Adrenal gland (tissue), 5 donors: Measurements from ENCODE around the gene HDHD5.

ENCODE experiments used
- POLR2A ChIP-seq, 2 donors: fragments of 450-650 bp; IDR thresholded peaks; one replicate each; pipeline ENCODE4 v1.6.1; 2017; ENCODE audit warnings: antibody characterized with exemption in 2 of 2, mild to moderate bottlenecking in 2 of 2, moderate library complexity in 1 of 2
- TF ChIP-seq, protein P1 (sequence below), 6 experiments: fragments of 450-650 bp in 4 of 6; fragments of 200-600 bp in 2 of 6; sonication (generic) in 1 of 6; IDR thresholded peaks; 1 replicate in 5 of 6; 2 replicates in 1 of 6; pipeline versions ENCODE4 v1.5.1 to v1.8.0; 2016 to 2021; ENCODE audit warnings: antibody characterized with exemption in 6 of 6, mild to moderate bottlenecking in 2 of 6, moderate library complexity in 1 of 6
- donor health status: DM: no; HTN: no; CAD: no.

DNA sequence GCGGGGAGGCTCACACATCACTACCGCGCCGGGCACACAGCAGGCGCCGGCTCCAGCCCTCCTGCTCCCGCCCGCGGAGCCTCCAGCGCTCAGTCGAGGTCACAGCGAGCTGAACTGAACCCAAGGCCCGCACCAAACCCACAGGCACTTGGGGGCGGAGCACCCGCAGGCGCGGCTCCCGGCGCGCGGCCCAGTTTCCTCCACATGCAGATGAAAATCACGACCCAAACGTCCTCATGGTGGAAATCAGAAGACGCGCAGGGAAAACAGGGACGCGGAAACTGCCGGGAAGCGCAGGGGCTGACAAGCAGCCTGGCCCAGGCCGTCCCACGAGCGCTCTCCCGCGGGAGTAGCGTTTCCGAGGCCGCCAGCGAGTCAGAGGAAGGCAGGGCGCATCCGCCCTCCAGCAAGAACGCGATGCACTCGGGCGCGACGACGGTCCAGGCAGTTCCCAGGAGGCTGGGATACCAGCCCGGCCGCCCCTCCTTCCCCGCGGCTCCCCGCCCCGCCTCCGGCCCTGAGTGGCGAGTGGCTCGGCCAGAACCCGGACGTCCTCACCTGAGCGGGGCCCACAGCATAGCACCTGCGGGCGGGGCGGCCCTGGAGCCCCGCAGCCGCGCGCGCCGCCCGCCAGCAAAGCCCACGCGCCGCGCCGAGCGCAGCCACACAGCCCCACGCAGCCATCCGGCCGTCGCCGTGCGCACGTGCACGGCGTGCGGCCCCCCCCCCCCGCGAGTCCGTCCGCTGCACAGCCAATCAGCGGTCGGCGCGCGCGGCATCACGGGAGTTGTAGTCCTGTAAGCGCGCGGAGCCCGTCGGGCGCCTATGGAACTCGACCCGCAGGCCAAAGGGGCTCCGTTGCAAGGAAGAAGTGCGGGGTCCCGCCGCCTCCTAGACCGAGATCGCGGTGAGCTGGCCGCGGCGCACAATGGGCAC lies at the start of gene HDHD5:
- TF ChIP-seq, protein P1, sequence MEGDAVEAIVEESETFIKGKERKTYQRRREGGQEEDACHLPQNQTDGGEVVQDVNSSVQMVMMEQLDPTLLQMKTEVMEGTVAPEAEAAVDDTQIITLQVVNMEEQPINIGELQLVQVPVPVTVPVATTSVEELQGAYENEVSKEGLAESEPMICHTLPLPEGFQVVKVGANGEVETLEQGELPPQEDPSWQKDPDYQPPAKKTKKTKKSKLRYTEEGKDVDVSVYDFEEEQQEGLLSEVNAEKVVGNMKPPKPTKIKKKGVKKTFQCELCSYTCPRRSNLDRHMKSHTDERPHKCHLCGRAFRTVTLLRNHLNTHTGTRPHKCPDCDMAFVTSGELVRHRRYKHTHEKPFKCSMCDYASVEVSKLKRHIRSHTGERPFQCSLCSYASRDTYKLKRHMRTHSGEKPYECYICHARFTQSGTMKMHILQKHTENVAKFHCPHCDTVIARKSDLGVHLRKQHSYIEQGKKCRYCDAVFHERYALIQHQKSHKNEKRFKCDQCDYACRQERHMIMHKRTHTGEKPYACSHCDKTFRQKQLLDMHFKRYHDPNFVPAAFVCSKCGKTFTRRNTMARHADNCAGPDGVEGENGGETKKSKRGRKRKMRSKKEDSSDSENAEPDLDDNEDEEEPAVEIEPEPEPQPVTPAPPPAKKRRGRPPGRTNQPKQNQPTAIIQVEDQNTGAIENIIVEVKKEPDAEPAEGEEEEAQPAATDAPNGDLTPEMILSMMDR (IDR thresholded peaks at IDR 0.05), result no peak
- TF ChIP-seq POLR2A (IDR thresholded peaks at IDR 0.05), result peak; percentile 41 to 72
